GM18858 (cell line): Measurements from ENCODE around the gene SNUPN.

Experiments
- ATAC-seq: cut with Tn5 transposase; IDR thresholded peaks from one replicate; pipeline ENCODE4 v1.9.1; 2021; ENCODE audit not compliant: unreplicated experiment

SNUPN gene

GRCh38 chr15:75625542-75626347 is at the start of gene SNUPN:
SNUPN (minus strand) TSS chr15:75625725; CDS start chr15:75621051, 4,674 bp downstream.
- no peak for ATAC-seq

GRCh38 chr15:75674366-75674765 is 48.8 kb upstream of the SNUPN start:
- ATAC-seq, result no peak

GRCh38 chr15:75673426-75674235 is 48.1 kb upstream of the SNUPN start:
- ATAC-seq, result no peak

GRCh38 chr15:75672646-75673425 is 47.3 kb upstream of the SNUPN start:
- no peak for ATAC-seq

- ATAC-seq, result no peak
These were observed 46.4 kb upstream of the SNUPN start for GRCh38 chr15:75671730-75672602.

GRCh38 chr15:75669879-75670212 is 44.3 kb upstream of the SNUPN start:
- ATAC-seq, result no peak

- ATAC-seq, result no peak
These were observed 43.8 kb upstream of the SNUPN start for GRCh38 chr15:75669191-75669878.

- ATAC-seq, result no peak
These were observed 41.4 kb upstream of the SNUPN start for GRCh38 chr15:75666823-75667501.

GRCh38 chr15:75663931-75664421 is 38.5 kb upstream of the SNUPN start:
- no peak for ATAC-seq

- ATAC-seq, result no peak
These were observed 37.4 kb upstream of the SNUPN start for GRCh38 chr15:75662823-75663519.

GRCh38 chr15:75661756-75662140 is 36.2 kb upstream of the SNUPN start:
- no peak for ATAC-seq

GRCh38 chr15:75661100-75661755 is 35.7 kb upstream of the SNUPN start:
- no peak for ATAC-seq

GRCh38 chr15:75659928-75660645 is 34.6 kb upstream of the SNUPN start:
- ATAC-seq, result no peak

- no peak for ATAC-seq
These were observed 33.7 kb upstream of the SNUPN start for GRCh38 chr15:75659141-75659771.

GRCh38 chr15:75656813-75657212 is 31.3 kb upstream of the SNUPN start:
- no peak for ATAC-seq

- ATAC-seq, result no peak
These were observed 30.8 kb upstream of the SNUPN start for GRCh38 chr15:75656331-75656730.

- ATAC-seq, result no peak
These were observed 30.4 kb upstream of the SNUPN start for GRCh38 chr15:75655931-75656330.
